Skeletal muscle tissue (tissue), 4 donors: ENCODE measurements around the gene ZBTB42. TPM values are rescaled to one million over a fixed set of nuclear protein-coding genes. Genes with fewer than 3 reads are reported as not detected.

Source experiments
- H3K27ac ChIP-seq: one replicate; pipeline ENCODE4 v1.7.0; 2013; ENCODE audit warnings: mild to moderate bottlenecking, low read depth, low read length, inconsistent platforms
- H3K27me3 ChIP-seq, 3 donors: one replicate each; pipeline ENCODE4 v1.7.0; 2013; ENCODE audit warnings: low read length in 3 of 3; ENCODE audit not compliant: control insufficient read depth in 3 of 3, insufficient read depth in 3 of 3
- H3K36me3 ChIP-seq, 3 donors: one replicate each; pipeline ENCODE4 v1.7.0; 2013; ENCODE audit warnings: low read length in 3 of 3; ENCODE audit not compliant: control insufficient read depth in 3 of 3, insufficient read depth in 3 of 3
- H3K4me1 ChIP-seq, 3 donors: one replicate each; pipeline ENCODE4 v1.7.0; 2013; ENCODE audit warnings: low read length in 3 of 3, mild to moderate bottlenecking in 3 of 3; ENCODE audit not compliant: control insufficient read depth in 3 of 3, insufficient read depth in 3 of 3
- H3K4me3 ChIP-seq, 3 donors: one replicate each; pipeline ENCODE4 v1.7.0; 2013; ENCODE audit warnings: low read length in 3 of 3
- H3K9ac ChIP-seq, 3 donors: one replicate each; pipeline ENCODE4 v1.7.0; 2013; ENCODE audit warnings: low read length in 3 of 3, mild to moderate bottlenecking in 3 of 3, moderate library complexity in 2 of 3, low read depth in 1 of 3
- H3K9me3 ChIP-seq, 3 donors: one replicate each; pipeline ENCODE4 v1.7.0; 2013; ENCODE audit warnings: low read length in 3 of 3; ENCODE audit not compliant: control insufficient read depth in 3 of 3
- total RNA-seq: library from RNA; depleted of rRNA; stranded (reverse); fragments of >200 nt; gene quantifications from one replicate; pipeline ENCODE4 v1.2.3, GENCODE V29; 2014
- donor health status: Osteomylitis.

ZBTB42 gene
- total RNA-seq, 1 donor from 2014 or later = 3.7 TPM

DNA sequence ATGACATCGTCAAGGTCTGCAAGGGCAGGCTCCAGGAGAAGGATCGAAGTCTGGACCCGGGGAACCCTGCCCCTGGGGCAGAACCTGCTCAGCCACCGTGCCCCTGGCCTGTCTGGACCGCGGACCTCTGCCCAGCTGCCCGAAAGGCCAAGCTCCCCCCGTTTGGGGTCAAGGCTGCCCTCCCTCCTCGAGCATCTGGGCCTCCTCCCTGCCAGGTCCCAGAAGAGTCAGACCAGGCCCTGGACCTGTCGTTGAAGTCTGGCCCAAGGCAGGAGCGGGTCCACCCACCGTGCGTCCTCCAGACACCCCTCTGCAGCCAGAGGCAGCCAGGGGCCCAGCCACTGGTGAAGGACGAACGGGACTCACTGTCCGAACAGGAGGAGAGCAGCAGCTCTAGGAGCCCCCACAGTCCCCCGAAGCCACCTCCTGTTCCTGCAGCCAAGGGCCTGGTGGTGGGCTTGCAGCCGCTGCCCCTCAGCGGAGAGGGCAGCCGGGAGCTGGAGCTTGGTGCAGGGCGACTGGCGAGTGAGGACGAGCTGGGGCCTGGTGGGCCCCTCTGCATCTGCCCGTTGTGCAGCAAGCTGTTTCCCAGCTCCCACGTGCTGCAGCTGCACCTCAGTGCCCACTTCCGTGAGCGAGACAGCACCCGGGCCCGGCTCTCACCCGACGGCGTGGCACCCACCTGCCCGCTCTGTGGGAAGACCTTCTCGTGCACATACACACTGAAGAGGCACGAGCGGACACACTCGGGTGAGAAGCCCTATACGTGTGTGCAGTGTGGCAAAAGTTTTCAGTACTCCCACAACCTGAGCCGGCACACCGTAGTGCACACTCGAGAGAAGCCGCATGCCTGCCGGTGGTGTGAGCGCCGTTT, 856 bp downstream of the ZBTB42 start:
- H3K36me3 ChIP-seq = no peaks in the 10 kb centered on the region
- peak overlapping the region; percentile 71 to 83 (median 77) for H3K9ac ChIP-seq
- peaks cover 28 to 76% (median 59%) of the 10 kb centered on the region in 3 donors for H3K4me1 ChIP-seq
- H3K4me3 ChIP-seq = peak overlapping the region; percentile 66 to 81 (median 80)
- H3K27ac ChIP-seq = no peak overlapping the region
- H3K9me3 ChIP-seq = no peaks in the 10 kb centered on the region
- no peaks in the 10 kb centered on the region for H3K27me3 ChIP-seq

DNA sequence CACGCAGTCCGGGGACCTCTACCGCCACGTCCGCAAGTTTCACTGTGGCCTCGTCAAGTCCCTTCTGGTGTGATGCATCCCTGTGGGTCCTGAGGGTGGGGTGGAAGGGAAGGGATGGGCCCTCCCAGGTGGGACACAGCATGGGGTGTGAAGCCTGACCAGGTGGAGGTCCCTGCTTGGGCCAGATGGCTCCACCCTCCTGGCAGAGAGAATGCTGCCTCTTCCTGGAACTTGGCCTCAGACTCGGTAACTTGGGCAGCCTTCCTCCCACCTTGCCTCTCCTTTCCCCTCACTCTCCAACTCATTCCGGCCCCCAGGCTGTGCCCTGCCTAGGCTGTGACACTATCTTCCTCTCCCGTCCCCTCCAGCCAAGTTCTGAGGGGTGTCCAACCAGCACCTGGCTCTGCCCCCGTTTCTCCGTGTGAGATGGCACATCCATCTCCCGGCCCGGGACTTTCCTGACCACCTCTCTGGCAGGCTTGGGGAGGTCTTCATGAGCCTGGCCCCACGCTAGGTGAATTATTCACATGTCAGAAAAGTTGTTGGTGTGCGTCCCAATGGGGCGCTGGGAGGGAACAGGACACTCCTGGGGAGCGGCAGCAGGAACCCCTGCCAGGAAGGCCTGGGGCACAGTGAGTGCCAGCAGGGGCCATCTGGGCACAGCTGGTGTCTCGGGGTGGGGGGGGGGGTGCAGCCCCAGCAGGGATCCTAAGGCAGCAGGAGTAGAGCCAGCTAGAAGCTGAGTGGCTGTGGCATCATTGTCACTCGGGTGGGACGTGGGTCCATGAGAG, 1.7 kb downstream of the ZBTB42 start:
- Histone ChIP-seq H3K4me3 (no peak overlapping the region), H3K9me3 (no peaks in the 10 kb centered on the region), H3K36me3 (no peaks in the 10 kb centered on the region), H3K4me1 (peaks cover 28 to 68% (median 53%) of the 10 kb centered on the region in 3 donors), H3K9ac (peak overlapping the region in 1 of 3 donors; percentile 40), H3K27me3 (no peaks in the 10 kb centered on the region), H3K27ac (no peak overlapping the region)

DNA sequence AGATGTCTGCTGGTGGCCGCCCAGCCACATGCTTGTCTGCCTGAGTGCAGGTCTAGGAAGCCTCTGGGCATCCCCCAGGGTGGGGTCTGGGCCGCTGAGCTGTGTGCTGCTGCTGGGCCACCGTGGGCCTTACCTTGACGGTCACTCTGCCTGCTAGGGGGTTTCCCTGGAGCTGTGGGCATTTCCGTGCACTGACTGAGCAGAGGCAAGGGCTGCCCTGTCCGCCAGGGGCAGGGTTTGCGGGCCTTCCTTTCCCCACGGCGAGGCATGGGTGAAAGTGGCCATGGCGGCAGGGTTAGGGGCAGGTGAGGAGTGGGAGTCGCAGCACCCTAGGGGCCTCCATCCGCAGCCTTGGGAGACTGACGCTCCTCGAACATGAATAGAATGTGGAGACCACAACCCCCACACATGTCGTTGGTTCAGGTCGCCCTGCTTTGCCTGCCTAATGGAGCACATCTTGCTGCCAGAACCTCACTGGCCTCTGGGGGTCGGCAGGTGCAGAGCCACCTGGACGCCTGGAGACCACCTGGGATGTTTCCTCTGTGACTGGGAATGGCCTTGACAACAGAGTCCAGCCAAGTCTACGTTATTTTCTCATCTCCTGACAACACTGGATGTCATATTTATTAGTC, 2.5 kb downstream of the ZBTB42 start:
- no peak overlapping the region for H3K9ac ChIP-seq
- H3K36me3 ChIP-seq = no peaks in the 10 kb centered on the region
- no peak overlapping the region for H3K4me3 ChIP-seq
- no peaks in the 10 kb centered on the region for H3K27me3 ChIP-seq
- H3K4me1 ChIP-seq = peaks cover 24 to 62% (median 45%) of the 10 kb centered on the region in 3 donors
- no peak overlapping the region for H3K27ac ChIP-seq
- no peaks in the 10 kb centered on the region for H3K9me3 ChIP-seq

DNA sequence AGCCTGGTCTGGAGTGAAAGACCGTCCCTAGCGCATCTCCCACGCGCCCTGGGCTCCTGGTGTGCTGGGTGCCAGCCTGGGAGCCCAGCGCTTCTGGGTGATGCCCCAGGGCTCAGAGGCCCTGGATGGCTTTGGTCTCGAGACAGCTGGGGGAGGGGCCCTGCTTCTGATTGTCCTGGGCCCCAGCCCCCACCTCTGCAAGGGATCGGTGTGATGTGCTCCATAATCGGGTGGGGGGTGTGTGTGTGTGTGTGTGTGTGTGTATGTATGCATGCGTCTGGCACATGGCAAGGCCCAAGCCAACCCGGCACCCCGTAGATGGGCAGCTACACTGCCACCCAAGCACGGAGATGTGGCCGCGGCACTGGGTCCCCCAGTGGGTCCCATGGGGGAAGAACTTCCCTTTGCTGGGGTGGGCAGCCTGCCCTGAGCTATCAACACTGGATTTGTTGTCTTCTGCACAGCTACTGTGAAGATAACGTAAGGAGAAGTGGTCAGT, 3.1 kb downstream of the ZBTB42 start:
- Histone ChIP-seq H3K4me3 (no peak overlapping the region), H3K27me3 (no peaks in the 10 kb centered on the region), H3K27ac (no peak overlapping the region), H3K9me3 (no peaks in the 10 kb centered on the region), H3K36me3 (no peaks in the 10 kb centered on the region), H3K4me1 (peaks cover 24 to 60% (median 44%) of the 10 kb centered on the region in 3 donors), H3K9ac (no peak overlapping the region)

DNA sequence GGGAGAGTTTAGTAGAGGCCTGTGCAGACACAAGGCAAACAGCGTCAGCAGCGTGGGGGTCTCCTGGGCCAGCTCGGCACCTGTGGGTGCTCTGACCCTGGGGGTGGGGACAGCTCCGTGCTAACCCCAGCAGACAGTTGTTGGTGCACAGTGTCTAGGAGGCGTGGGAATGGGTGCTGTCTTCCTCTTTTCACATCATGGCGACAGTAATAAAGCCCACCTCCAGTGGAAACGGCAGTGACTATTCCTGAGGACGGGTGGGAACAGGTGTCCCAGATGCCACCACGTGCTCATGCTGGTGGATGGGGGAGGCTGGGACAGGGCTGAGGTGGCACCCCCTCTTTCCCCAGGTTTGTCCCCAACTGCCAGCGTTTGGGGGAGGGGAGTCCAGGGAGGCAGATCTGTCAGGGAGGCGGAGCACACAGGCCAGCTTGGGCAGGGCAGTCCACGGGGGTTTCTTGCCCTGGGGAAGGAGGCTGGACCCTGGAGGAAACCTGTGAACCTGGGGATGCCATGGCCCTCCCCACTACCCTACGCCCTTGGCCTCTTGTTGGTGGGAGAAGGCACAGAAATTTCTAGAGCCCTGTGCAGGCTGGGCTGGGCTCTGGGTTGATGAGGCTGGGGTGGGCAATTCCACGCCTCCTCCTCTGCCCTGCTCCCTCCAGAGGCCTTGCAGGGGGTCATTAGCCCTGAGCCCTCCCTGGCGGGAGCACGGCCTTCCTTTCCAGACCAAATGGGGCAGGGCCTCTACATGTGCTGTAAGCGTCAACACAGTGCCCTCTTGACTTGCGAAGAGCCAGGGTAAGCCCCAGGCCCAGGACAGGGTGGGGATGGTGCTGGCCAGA, 3.8 kb downstream of the ZBTB42 start:
- Histone ChIP-seq H3K4me3 (no peak overlapping the region), H3K4me1 (peaks cover 24 to 52% (median 39%) of the 10 kb centered on the region in 3 donors), H3K36me3 (no peaks in the 10 kb centered on the region), H3K27me3 (no peaks in the 10 kb centered on the region), H3K27ac (no peak overlapping the region), H3K9ac (no peak overlapping the region), H3K9me3 (no peaks in the 10 kb centered on the region)

DNA sequence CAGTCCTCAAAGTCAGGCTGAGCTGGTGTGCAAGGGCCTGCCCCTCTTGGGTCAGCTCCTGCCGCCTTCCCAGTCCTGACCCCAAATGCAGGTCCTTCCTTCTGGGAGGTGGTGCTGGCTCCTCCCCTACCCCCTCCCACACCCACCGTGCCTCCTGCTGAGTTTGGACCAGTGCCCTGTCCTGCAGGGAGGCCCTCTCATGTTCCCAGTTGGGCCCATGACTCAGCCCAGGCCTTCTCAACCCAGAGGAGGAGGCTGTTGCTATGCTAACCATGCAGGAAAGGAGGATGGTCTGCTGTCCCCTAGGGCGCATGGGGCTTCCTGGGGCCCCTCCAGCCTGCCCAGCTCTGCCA, 4.4 kb downstream of the ZBTB42 start:
- Histone ChIP-seq H3K4me3 (no peak overlapping the region), H3K27ac (peak overlapping the region; percentile 29), H3K4me1 (peaks cover 24 to 49% (median 36%) of the 10 kb centered on the region in 3 donors), H3K9ac (peak overlapping the region in 1 of 3 donors; percentile 60), H3K27me3 (no peaks in the 10 kb centered on the region), H3K36me3 (no peaks in the 10 kb centered on the region), H3K9me3 (no peaks in the 10 kb centered on the region)

DNA sequence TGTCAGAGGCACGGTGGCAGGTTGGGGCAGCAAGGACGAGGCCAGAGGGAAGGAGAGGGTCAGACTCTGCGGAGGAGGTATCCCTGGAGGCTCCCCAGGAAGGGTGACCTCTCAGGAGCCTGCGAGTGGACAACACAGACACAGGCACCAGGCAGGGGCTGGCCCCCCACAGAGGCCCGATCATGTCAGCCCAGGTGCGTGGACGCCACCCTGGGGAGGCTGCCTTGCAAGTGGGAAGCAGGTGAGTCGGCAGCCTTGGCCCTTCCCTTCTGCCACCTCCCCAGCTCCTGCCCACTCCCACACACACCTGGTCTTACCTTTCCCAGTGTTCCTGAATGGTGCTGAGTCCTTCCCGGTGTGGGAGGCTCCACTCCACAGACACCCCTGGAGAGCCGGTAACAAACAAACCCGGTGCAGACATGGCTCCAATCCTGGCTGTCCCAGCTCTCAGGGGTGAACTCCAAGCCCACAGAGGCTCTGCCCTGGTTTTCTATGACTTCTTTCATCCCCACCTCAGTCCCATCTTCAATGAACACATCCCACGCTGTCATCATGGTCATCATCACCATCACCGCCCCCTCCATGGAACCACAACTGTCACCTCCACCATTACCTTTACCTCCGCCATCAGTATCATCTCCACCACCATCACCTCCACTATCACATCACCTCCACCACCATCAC, 5.2 kb downstream of the ZBTB42 start:
- H3K27me3 ChIP-seq = no peaks in the 10 kb centered on the region
- peak overlapping the region in 2 of 3 donors; percentile 30 to 60 for H3K9ac ChIP-seq
- peak overlapping the region; percentile 29 for H3K27ac ChIP-seq
- H3K9me3 ChIP-seq = no peaks in the 10 kb centered on the region
- peaks cover 21 to 46% (median 35%) of the 10 kb centered on the region in 3 donors for H3K4me1 ChIP-seq
- H3K36me3 ChIP-seq = no peaks in the 10 kb centered on the region
- no peak overlapping the region for H3K4me3 ChIP-seq

DNA sequence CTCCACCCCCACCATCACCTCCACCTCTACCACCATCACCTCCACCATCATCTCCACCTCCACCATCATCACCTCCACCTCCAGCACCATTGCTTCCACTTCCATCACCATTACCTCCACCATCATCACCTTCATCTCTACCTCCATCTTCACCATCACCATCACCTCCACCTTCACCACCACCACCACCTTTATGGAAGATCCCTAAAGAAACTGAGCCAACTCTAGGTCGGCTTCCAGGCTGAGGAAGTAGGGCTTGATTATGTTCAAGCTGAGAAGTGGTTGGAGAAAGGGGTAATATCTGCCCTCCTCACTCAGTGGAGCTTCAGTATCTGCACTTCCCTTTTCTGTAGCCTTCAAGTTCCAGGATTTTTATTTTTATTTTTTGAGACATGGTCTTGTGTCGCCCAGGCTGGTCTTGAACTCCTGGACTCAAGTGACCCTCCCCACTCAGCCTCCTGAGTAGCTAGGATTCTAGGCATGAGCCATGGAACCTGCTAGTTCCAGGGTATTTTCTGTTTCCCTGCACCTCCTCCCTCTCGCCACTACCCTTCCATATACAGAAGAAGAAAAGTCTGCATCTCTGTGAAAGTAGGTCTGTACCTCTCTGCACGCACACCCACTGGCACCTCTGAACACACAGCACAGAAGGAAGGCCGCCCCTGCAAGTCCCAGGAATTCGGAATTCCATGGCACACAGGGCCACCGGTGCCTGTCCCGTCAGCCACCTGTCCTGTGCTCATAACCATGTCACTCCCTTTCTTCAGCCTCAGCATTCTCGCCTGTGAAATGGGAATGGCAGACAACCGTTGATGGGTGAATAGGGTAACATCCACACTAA, 5.9 kb downstream of the ZBTB42 start:
- Histone ChIP-seq H3K4me1 (peaks cover 13 to 39% (median 29%) of the 10 kb centered on the region in 3 donors), H3K9me3 (no peaks in the 10 kb centered on the region), H3K27ac (no peak overlapping the region), H3K36me3 (no peaks in the 10 kb centered on the region), H3K4me3 (no peak overlapping the region), H3K27me3 (no peaks in the 10 kb centered on the region), H3K9ac (no peak overlapping the region)
